SK-N-SH (cell line): Measurements from ENCODE around the gene GPR12. TPM values are rescaled to one million over a fixed set of nuclear protein-coding genes. Genes with fewer than 3 reads are reported as not detected.

ENCODE experiments used
- CTCF ChIA-PET: fragments of 300-600, 350-600 bp; formaldehyde crosslinking; extraction: SDS; loops from one replicate; lab custom pipeline; 2021; lab: Yijun Ruan, JAX
- POLR2A ChIA-PET: fragments of 350-600 bp; sonication (Branson Sonifier 250); formaldehyde crosslinking; extraction: SDS; loops from one replicate; lab custom pipeline; 2020; ENCODE audit warnings: antibody characterized with exemption, inconsistent platforms; lab: Yijun Ruan, JAX
- DNase-seq: peaks from one replicate; pipeline ENCODE4 v3.0.0; 2012
- H2AFZ ChIP-seq: fragments of 200-600 bp; sonication (generic); 2 replicates; pipeline ENCODE4 v1.8.1; 2016; ENCODE audit warnings: antibody characterized with exemption, mild to moderate bottlenecking, low read depth
- H3F3A ChIP-seq: fragments of 200-600 bp; sonication (generic); replicated peaks from 2 replicates; pipeline ENCODE3; 2016; ENCODE audit warnings: antibody characterized with exemption, mild to moderate bottlenecking; ENCODE audit not compliant: insufficient read depth
- H3K27ac ChIP-seq, 2 experiments: fragments of 200-500 bp in 1 of 2; fragments of 200-600 bp in 1 of 2; sonication (Bioruptor generic) in 1 of 2; sonication (generic), shearing (Covaris generic) in 1 of 2; 2 replicates each; pipeline versions ENCODE4 v1.5.1 to v1.6.1; 2014 to 2016; ENCODE audit warnings: low read depth in 2 of 2, inconsistent platforms in 1 of 2, low read length in 1 of 2, mild to moderate bottlenecking in 1 of 2, mixed read lengths in 1 of 2
- H3K27me3 ChIP-seq: fragments of 200-600 bp; sonication (generic), shearing (Covaris generic); 2 replicates; pipeline ENCODE4 v1.6.1; 2016; ENCODE audit warnings: mixed run types; ENCODE audit not compliant: insufficient read depth
- H3K36me3 ChIP-seq, 2 experiments: fragments of 200-500 bp in 1 of 2; fragments of 200-600 bp in 1 of 2; sonication (Bioruptor generic) in 1 of 2; sonication (generic) in 1 of 2; replicated peaks in 1 of 2; 2 replicates each; pipeline versions ENCODE3 to v1.5.1; 2014 to 2016; ENCODE audit warnings: low read length in 1 of 2, mild to moderate bottlenecking in 1 of 2; ENCODE audit not compliant: insufficient read depth in 2 of 2, control insufficient read depth in 1 of 2
- H3K4me1 ChIP-seq, 2 experiments: fragments of 200-500 bp in 1 of 2; fragments of 200-600 bp in 1 of 2; sonication (Bioruptor generic) in 1 of 2; sonication (generic), shearing (Covaris generic) in 1 of 2; 2 replicates each; pipeline versions ENCODE4 v1.5.1 to v1.6.1; 2014 to 2016; ENCODE audit warnings: low read depth in 1 of 2, low read length in 1 of 2, mixed run types in 1 of 2; ENCODE audit not compliant: insufficient read depth in 2 of 2, control insufficient read depth in 1 of 2
- H3K4me2 ChIP-seq: fragments of 200-600 bp; sonication (generic), shearing (Covaris generic); 2 replicates; pipeline ENCODE4 v1.6.1; 2017; ENCODE audit warnings: mixed run types
- H3K4me3 ChIP-seq, 2 experiments: fragments of 200-500 bp in 1 of 2; fragments of 200-600 bp in 1 of 2; sonication (Bioruptor generic) in 1 of 2; sonication (generic), shearing (Covaris generic) in 1 of 2; 2 replicates each; pipeline versions ENCODE4 v1.5.1 to v1.8.1; 2014 to 2016; ENCODE audit warnings: low read depth in 2 of 2, inconsistent platforms in 1 of 2, low read length in 1 of 2, mild to moderate bottlenecking in 1 of 2, mixed read lengths in 1 of 2, moderate library complexity in 1 of 2
- H3K79me2 ChIP-seq: fragments of 200-600 bp; sonication (generic); 2 replicates; pipeline ENCODE4 v1.8.1; 2017; ENCODE audit warnings: mild to moderate bottlenecking; ENCODE audit not compliant: insufficient read depth
- H3K9ac ChIP-seq: fragments of 200-600 bp; sonication (generic); 2 replicates; pipeline ENCODE4 v1.6.1; 2017; ENCODE audit warnings: mixed run types
- H3K9me2 ChIP-seq: fragments of 200-600 bp; sonication (generic); 2 replicates; pipeline ENCODE4 v1.6.1; 2017; ENCODE audit warnings: mixed run types
- H3K9me3 ChIP-seq: fragments of 200-600 bp; sonication (generic); 2 replicates; pipeline ENCODE4 v1.6.1; 2017; ENCODE audit warnings: mixed run types, mild to moderate bottlenecking, moderate library complexity
- H4K20me1 ChIP-seq: fragments of 200-600 bp; sonication (generic); 2 replicates; pipeline ENCODE4 v1.6.1; 2017; ENCODE audit warnings: mild to moderate bottlenecking, mixed run types; ENCODE audit not compliant: insufficient read depth
- CTCF ChIP-seq: fragments of 200-600 bp; sonication (generic); IDR thresholded peaks from 2 replicates; pipeline ENCODE4 v1.6.1; 2017; ENCODE audit warnings: antibody characterized with exemption, mild to moderate bottlenecking, moderate library complexity
- FOXJ3 ChIP-seq: sonication (generic); formaldehyde crosslinking; IDR thresholded peaks from 2 replicates; pipeline ENCODE4 v1.5.1; 2020; ENCODE audit warnings: mild to moderate bottlenecking, missing genetic modification reagents
- GABPA ChIP-seq: IDR thresholded peaks from 2 replicates; pipeline ENCODE4 v1.4.0; 2012; ENCODE audit warnings: low read depth, mild to moderate bottlenecking
- GATA2 ChIP-seq: sonication (generic); formaldehyde crosslinking; IDR thresholded peaks from 2 replicates; pipeline ENCODE4 v1.5.0; 2020; ENCODE audit warnings: mild to moderate bottlenecking, missing genetic modification reagents
- MAX ChIP-seq: IDR thresholded peaks from 2 replicates; pipeline ENCODE4 v1.4.0; 2012; ENCODE audit warnings: low read depth
- RFX5 ChIP-seq: IDR thresholded peaks from 2 replicates; pipeline ENCODE4 v1.6.1; 2012; ENCODE audit warnings: mild to moderate bottlenecking, improper control_type of control experiment, low read length
- RXRA ChIP-seq: IDR thresholded peaks from 2 replicates; pipeline ENCODE4 v1.4.0; 2012; ENCODE audit warnings: low read depth, mild to moderate bottlenecking, borderline replicate concordance
- SIN3A ChIP-seq: IDR thresholded peaks from 2 replicates; pipeline ENCODE4 v1.6.1; 2012; ENCODE audit warnings: low read depth, mild to moderate bottlenecking, low read length, moderate library complexity, borderline replicate concordance
- SMC3 ChIP-seq: IDR thresholded peaks from 2 replicates; pipeline ENCODE4 v1.6.1; 2012; ENCODE audit warnings: low read depth, low read length, improper control_type of control experiment
- USF1 ChIP-seq: IDR thresholded peaks from 2 replicates; pipeline ENCODE4 v1.4.0; 2012; ENCODE audit warnings: low read depth, borderline replicate concordance
- YY1 ChIP-seq: IDR thresholded peaks from 2 replicates; pipeline ENCODE4 v1.4.0; 2012; ENCODE audit warnings: low read depth, mild to moderate bottlenecking
- ZBTB33 ChIP-seq: IDR thresholded peaks from 2 replicates; pipeline ENCODE4 v1.4.0; 2012; ENCODE audit warnings: low read depth, borderline replicate concordance
- WGBS: methylation state at CpG from one replicate; pipeline ENCODE4 v1.1.6; 2017; ENCODE audit warnings: low lambda C conversion rate; 5-methylcytosine and 5-hydroxymethylcytosine counted together
- polyA plus RNA-seq, 3 experiments: library from polyadenylated mRNA; depleted of rRNA; stranded (reverse); fragments of >200 nt; gene quantifications; 2 replicates each; pipeline ENCODE4 v1.2.3, GENCODE V29; 2012

Gene GPR12
- polyA plus RNA-seq, 1 of the 3 experiments (the other 2 are of a cell fraction), result not detected

GRCh38 chr13:26752671-26753070 is 7.9 kb downstream of the GPR12 start:
- Histone ChIP-seq H3K4me1 (no peaks in the 10 kb centered on the region), H3K9ac (no peak overlapping the region), H3K36me3 (no peaks in the 10 kb centered on the region), H3K27me3 (no peaks in the 10 kb centered on the region; the same call in 1 of the 2 replicates), H3K4me2 (no peak overlapping the region), H3K4me3 (no peak overlapping the region), H3K9me3 (no peaks in the 10 kb centered on the region), H3K27ac (no peak overlapping the region), H4K20me1 (no peaks in the 10 kb centered on the region), H2AFZ (no peak overlapping the region), H3K79me2 (no peaks in the 10 kb centered on the region), H3F3A (no peaks in the 10 kb centered on the region), H3K9me2 (no peaks in the 10 kb centered on the region)
- POLR2A ChIA-PET, result no interaction called here
- no peak for TF ChIP-seq RFX5
- TF ChIP-seq FOXJ3 (CRISPR knock-in tag), result no peak
- TF ChIP-seq USF1, result no peak
- TF ChIP-seq SMC3, result no peak
- no peak for TF ChIP-seq ZBTB33
- no peak for TF ChIP-seq RXRA
- no peak for DNase-seq
- WGBS, result 18% methylated on average over 2 of the region's 2 CpGs
- CTCF ChIA-PET, result interaction anchor here (1.0 kb wide), 1 partner anchor 54 kb away, joined by 3 read pairs; no protein-coding TSS in a partner anchor

- Histone ChIP-seq H3K79me2 (no peaks in the 10 kb centered on the region), H3F3A (no peaks in the 10 kb centered on the region), H3K36me3 (no peaks in the 10 kb centered on the region), H2AFZ (no peak overlapping the region), H4K20me1 (no peaks in the 10 kb centered on the region), H3K9ac (no peak overlapping the region), H3K27ac (no peak overlapping the region), H3K4me1 (no peaks in the 10 kb centered on the region), H3K9me3 (no peaks in the 10 kb centered on the region), H3K4me2 (no peak overlapping the region), H3K27me3 (peaks cover 4% of the 10 kb centered on the region; the same call in 1 of the 2 replicates), H3K9me2 (no peaks in the 10 kb centered on the region), H3K4me3 (no peak overlapping the region)
- DNase-seq, result no peak
- TF ChIP-seq SIN3A, result no peak
- ChIA-PET POLR2A (no interaction called here), CTCF (interaction anchor here (0.7 to 4.3 kb wide), 2 partner anchors 121 to 123 kb away, joined by 3 to 20 read pairs; no protein-coding TSS in a partner anchor)
- WGBS, result 63% methylated on average over 3 of the region's 3 CpGs
Measured at GRCh38 chr13:26749905-26750304, 10.7 kb downstream of the GPR12 start.

GRCh38 chr13:26749285-26749684 is 11.3 kb downstream of the GPR12 start:
- CTCF ChIA-PET, result interaction anchor here (0.7 to 4.3 kb wide), 3 partner anchors 51 to 124 kb away, joined by 3 to 20 read pairs (median 3); no protein-coding TSS in a partner anchor
- POLR2A ChIA-PET, result no interaction called here
- DNase-seq, result no peak

More at GRCh38 chr13:26749285-26749684, 11.3 kb downstream of the GPR12 start:
- Histone ChIP-seq H3F3A (no peaks in the 10 kb centered on the region), H3K9me3 (no peaks in the 10 kb centered on the region), H3K27me3 (peaks cover 4% of the 10 kb centered on the region; the same call in 1 of the 2 replicates), H3K4me2 (no peak overlapping the region), H3K27ac (no peak overlapping the region), H4K20me1 (no peaks in the 10 kb centered on the region), H3K9ac (no peak overlapping the region), H3K4me1 (no peaks in the 10 kb centered on the region), H3K4me3 (no peak overlapping the region), H2AFZ (no peak overlapping the region), H3K79me2 (no peaks in the 10 kb centered on the region), H3K36me3 (no peaks in the 10 kb centered on the region), H3K9me2 (no peaks in the 10 kb centered on the region)
- no peak for TF ChIP-seq YY1
- no peak for TF ChIP-seq GATA2 (CRISPR knock-in tag)
- TF ChIP-seq GABPA, result no peak
- TF ChIP-seq MAX, result no peak
- TF ChIP-seq CTCF, result no peak
- WGBS, result 61% methylated on average over 2 of the region's 8 CpGs
